Mucosa of stomach (tissue), 1 donor: ENCODE data around the gene MCRIP2.
A peak's percentile ranks its signal among the peaks of the same experiment; 100 is the strongest.

Experiments
- H3K27me3 ChIP-seq: one replicate; pipeline ENCODE4 v1.7.0; 2013; ENCODE audit warnings: mild to moderate bottlenecking, low read length; ENCODE audit not compliant: control insufficient read depth, insufficient read depth
- H3K36me3 ChIP-seq: one replicate; pipeline ENCODE4 v1.7.0; 2013; ENCODE audit warnings: low read length; ENCODE audit not compliant: control insufficient read depth, insufficient read depth
- H3K4me1 ChIP-seq: one replicate; pipeline ENCODE4 v1.7.0; 2013; ENCODE audit warnings: mild to moderate bottlenecking, low read length; ENCODE audit not compliant: control insufficient read depth, insufficient read depth
- H3K4me3 ChIP-seq: one replicate; pipeline ENCODE4 v1.7.0; 2013; ENCODE audit warnings: low read length
- H3K9ac ChIP-seq: one replicate; pipeline ENCODE4 v1.7.0; 2013; ENCODE audit warnings: mild to moderate bottlenecking, low read length, moderate library complexity
- H3K9me3 ChIP-seq: one replicate; pipeline ENCODE4 v1.7.0; 2013; ENCODE audit warnings: mild to moderate bottlenecking, low read length, moderate library complexity; ENCODE audit not compliant: control insufficient read depth
- donor health status: Pancreatic carcinoma.

The MCRIP2 gene

GRCh38 chr16:673399-673991 is 31.9 kb downstream of the MCRIP2 start:
- peaks cover 6% of the 10 kb centered on the region for H3K27me3 ChIP-seq
- H3K9me3 ChIP-seq, result no peaks in the 10 kb centered on the region
- H3K4me3 ChIP-seq, result no peak overlapping the region
- peaks cover 6% of the 10 kb centered on the region for H3K36me3 ChIP-seq
- H3K4me1 ChIP-seq, result peaks cover 38% of the 10 kb centered on the region
- no peak overlapping the region for H3K9ac ChIP-seq

GRCh38 chr16:674214-674881 is 32.7 kb downstream of the MCRIP2 start:
- Histone ChIP-seq H3K9me3 (no peaks in the 10 kb centered on the region), H3K27me3 (peaks cover 6% of the 10 kb centered on the region), H3K4me3 (no peak overlapping the region), H3K4me1 (peaks cover 35% of the 10 kb centered on the region), H3K36me3 (peaks cover 6% of the 10 kb centered on the region), H3K9ac (no peak overlapping the region)

- Histone ChIP-seq H3K4me1 (peaks cover 35% of the 10 kb centered on the region), H3K36me3 (peaks cover 6% of the 10 kb centered on the region), H3K4me3 (no peak within 1 kb of the TSS), H3K9ac (no peak within 1 kb of the TSS), H3K27me3 (peaks cover 6% of the 10 kb centered on the region), H3K9me3 (no peaks in the 10 kb centered on the region)
These were observed 33.6 kb downstream of the MCRIP2 start, which contains the start of gene RHBDL1 for GRCh38 chr16:674968-675883. Gene RHBDL1 (plus strand): TSS chr16:675671. CDS start chr16:675791, 120 bp downstream.

GRCh38 chr16:675884-676564 is 34.4 kb downstream of the MCRIP2 start:
- H3K36me3 ChIP-seq, result peaks cover 5% of the 10 kb centered on the region

GRCh38 chr16:676565-676902 is 34.9 kb downstream of the MCRIP2 start:
- Histone ChIP-seq H3K4me3 (no peak overlapping the region), H3K9ac (no peak overlapping the region), H3K27me3 (peaks cover 6% of the 10 kb centered on the region), H3K36me3 (no peaks in the 10 kb centered on the region), H3K4me1 (peaks cover 44% of the 10 kb centered on the region), H3K9me3 (no peaks in the 10 kb centered on the region)

More at GRCh38 chr16:675884-676564, 34.4 kb downstream of the MCRIP2 start:
- Histone ChIP-seq H3K4me1 (peaks cover 39% of the 10 kb centered on the region), H3K27me3 (peaks cover 6% of the 10 kb centered on the region), H3K9me3 (no peaks in the 10 kb centered on the region), H3K9ac (no peak overlapping the region), H3K4me3 (no peak overlapping the region)

GRCh38 chr16:676913-677312 is 35.3 kb downstream of the MCRIP2 start:
- Histone ChIP-seq H3K4me3 (no peak overlapping the region), H3K9ac (no peak overlapping the region), H3K9me3 (no peaks in the 10 kb centered on the region), H3K27me3 (peaks cover 6% of the 10 kb centered on the region), H3K36me3 (peaks cover 3% of the 10 kb centered on the region), H3K4me1 (peaks cover 48% of the 10 kb centered on the region)

- H3K4me3 ChIP-seq, result no peak overlapping the region
These were observed 35.9 kb downstream of the MCRIP2 start for GRCh38 chr16:677316-678190.

GRCh38 chr16:678209-678857 is 36.7 kb downstream of the MCRIP2 start:
- peaks cover 61% of the 10 kb centered on the region for H3K4me1 ChIP-seq
- peaks cover 6% of the 10 kb centered on the region for H3K27me3 ChIP-seq
- no peak overlapping the region for H3K9ac ChIP-seq
- H3K9me3 ChIP-seq, result no peaks in the 10 kb centered on the region
- H3K36me3 ChIP-seq, result peaks cover 15% of the 10 kb centered on the region
- H3K4me3 ChIP-seq, result no peak overlapping the region

More at GRCh38 chr16:677316-678190, 35.9 kb downstream of the MCRIP2 start:
- Histone ChIP-seq H3K36me3 (peaks cover 9% of the 10 kb centered on the region), H3K9ac (no peak overlapping the region), H3K9me3 (no peaks in the 10 kb centered on the region), H3K27me3 (peaks cover 6% of the 10 kb centered on the region), H3K4me1 (peaks cover 54% of the 10 kb centered on the region)

- H3K4me3 ChIP-seq, result no peak overlapping the region
- H3K9me3 ChIP-seq, result no peaks in the 10 kb centered on the region
- H3K9ac ChIP-seq, result peak overlapping the region; percentile 37
- peaks cover 6% of the 10 kb centered on the region for H3K27me3 ChIP-seq
- H3K36me3 ChIP-seq, result peaks cover 15% of the 10 kb centered on the region
- peaks cover 63% of the 10 kb centered on the region for H3K4me1 ChIP-seq
These were observed 37.5 kb downstream of the MCRIP2 start for GRCh38 chr16:678858-679813.
